Omental fat pad (tissue), 4 donors: ENCODE results near the gene GPR158. TPM values are rescaled to one million over a fixed set of nuclear protein-coding genes. Genes with fewer than 3 reads are reported as not detected.

Source experiments
- ATAC-seq: fragments of 150-250 bp; one replicate; pipeline ENCODE4 v1.9.1; 2016; ENCODE audit warnings: mild to moderate bottlenecking, moderate library complexity; ENCODE audit not compliant: low FRiP score
- DNase-seq: peaks from one replicate; pipeline ENCODE4 v3.0.0-alpha.2; 2019; ENCODE audit warnings: low spot score
- CTCF ChIP-seq, 3 donors: fragments of 450-650 bp; IDR thresholded peaks; one replicate each; pipeline ENCODE4 v1.5.1; 2016 to 2017; ENCODE audit warnings: antibody characterized with exemption in 3 of 3, mild to moderate bottlenecking in 3 of 3, moderate library complexity in 2 of 3
- total RNA-seq, 4 donors: library from RNA; depleted of rRNA; stranded (reverse); fragments of >200 nt; gene quantifications; one replicate each; pipeline ENCODE4 v1.1.0, GENCODE V29; 2016

Gene GPR158
- total RNA-seq, 4 donors from 2014 or later = 0.19 to 0.48 (median 0.32) TPM; not detected in 1

- no peak for ATAC-seq
- DNase-seq = no peak
- no peak for TF ChIP-seq CTCF (IDR thresholded peaks at IDR 0.05)
Observed at GRCh38 chr10:25505466-25505865, 330.7 kb downstream of the GPR158 start.

- DNase-seq = no peak
- no peak for TF ChIP-seq CTCF (IDR thresholded peaks at IDR 0.05)
- no peak for ATAC-seq
Observed at GRCh38 chr10:25506821-25507335, 332.1 kb downstream of the GPR158 start.

GRCh38 chr10:25508112-25508815 lies 333.5 kb downstream of the GPR158 start:
- DNase-seq (no peak), ATAC-seq (no peak)
- no peak for TF ChIP-seq CTCF (IDR thresholded peaks at IDR 0.05)

GRCh38 chr10:25509151-25509550 lies 334.4 kb downstream of the GPR158 start:
- no peak for TF ChIP-seq CTCF (IDR thresholded peaks at IDR 0.05)
- DNase-seq = no peak
- no peak for ATAC-seq

GRCh38 chr10:25522294-25522693 lies 347.5 kb downstream of the GPR158 start:
- no peak for TF ChIP-seq CTCF (IDR thresholded peaks at IDR 0.05)
- ATAC-seq (no peak), DNase-seq (no peak)

GRCh38 chr10:25522946-25523608 lies 348.3 kb downstream of the GPR158 start:
- ATAC-seq (no peak), DNase-seq (no peak)
- TF ChIP-seq CTCF (IDR thresholded peaks at IDR 0.05) = no peak

GRCh38 chr10:25530306-25530705 lies 355.5 kb downstream of the GPR158 start:
- ATAC-seq = no peak
- DNase-seq = no peak
- TF ChIP-seq CTCF (IDR thresholded peaks at IDR 0.05) = no peak
